Measurements from ENCODE around the gene G6PD.
"Not testable (repeated sequence)": the region's sequence is repeated elsewhere in the genome, so short reads cannot be mapped to it uniquely, and the experiment has no call there.

Gene G6PD

GRCh38 chrX:154513716-154514115 lies 32.9 kb downstream of the G6PD start:
- DNase-seq = no peak

GRCh38 chrX:154512879-154513553 lies 33.6 kb downstream of the G6PD start:
- DNase-seq = no peak

- DNase-seq = no peak
These were observed 34.9 kb downstream of the G6PD start for GRCh38 chrX:154511761-154512160.

- DNase-seq = no peak
These were observed 37.2 kb downstream of the G6PD start for GRCh38 chrX:154509455-154509854.

GRCh38 chrX:154508384-154508745 lies 38.3 kb downstream of the G6PD start:
- no peak for DNase-seq

- no peak for DNase-seq
These were observed 38.8 kb downstream of the G6PD start for GRCh38 chrX:154507673-154508383.

- no peak for DNase-seq
These were observed 39.9 kb downstream of the G6PD start for GRCh38 chrX:154506483-154507332.

GRCh38 chrX:154505734-154506133 lies 40.9 kb downstream of the G6PD start:
- no peak for DNase-seq

GRCh38 chrX:154502989-154503388 lies 43.7 kb downstream of the G6PD start:
- no peak for DNase-seq

- DNase-seq = no peak
These were observed 44.5 kb downstream of the G6PD start for GRCh38 chrX:154502098-154502497.

GRCh38 chrX:154501423-154501822 lies 45.2 kb downstream of the G6PD start:
- not testable (repeated sequence) for DNase-seq

GRCh38 chrX:154496591-154497137 lies 50.0 kb downstream of the G6PD start:
- DNase-seq = not testable (repeated sequence)

GRCh38 chrX:154495472-154495922 lies 51.1 kb downstream of the G6PD start:
- DNase-seq = no peak

GRCh38 chrX:154494715-154495114 lies 51.9 kb downstream of the G6PD start:
- DNase-seq = no peak

- DNase-seq = peak; percentile 95
These were observed 56.1 kb downstream of the G6PD start, which contains the start of gene SLC10A3 for GRCh38 chrX:154490414-154491083. Gene SLC10A3 (minus strand): TSS chrX:154490629. CDS start chrX:154488940, 1,689 bp downstream.

- DNase-seq = peak; percentile 70
These were observed 56.6 kb downstream of the G6PD start for GRCh38 chrX:154490021-154490413.

- no peak for DNase-seq
These were observed 57.5 kb downstream of the G6PD start for GRCh38 chrX:154489182-154489581.

GRCh38 chrX:154488336-154489075 lies 58.1 kb downstream of the G6PD start:
- DNase-seq = no peak

GRCh38 chrX:154487518-154488290 lies 58.9 kb downstream of the G6PD start:
- no peak for DNase-seq

- peak; percentile 83 for DNase-seq
These were observed 60.0 kb downstream of the G6PD start, which contains the start of gene UBL4A for GRCh38 chrX:154486396-154487207. Gene UBL4A (minus strand): TSS chrX:154486615. CDS start chrX:154486584, 31 bp downstream.

All from activated effector memory CD4-positive, alpha-beta T cell treated with anti-CD3 and anti-CD28 coated beads, Interleukin-2, amount 50 U/mL, for 16 hours (primary cell).